Osteocyte (in vitro differentiated cells): ENCODE data around the gene TOPORS. TPM values are rescaled to one million over a fixed set of nuclear protein-coding genes. Genes with fewer than 3 reads are reported as not detected.

Experiments
- DNase-seq: peaks from one replicate; pipeline ENCODE4 v3.0.0; 2021; ENCODE audit warnings: mixed read lengths; ENCODE audit not compliant: unreplicated experiment; ENCODE audit errors: extremely low spot score
- H3K27ac Mint-ChIP-seq: one replicate; pipeline ENCODE4 v1.8.0; 2021; ENCODE audit warnings: mild to moderate bottlenecking, mixed read lengths; ENCODE audit not compliant: unreplicated experiment
- H3K27me3 Mint-ChIP-seq: one replicate; pipeline ENCODE4 v1.8.0; 2021; ENCODE audit warnings: mixed read lengths; ENCODE audit not compliant: unreplicated experiment
- H3K36me3 Mint-ChIP-seq: one replicate; pipeline ENCODE4 v1.8.0; 2021; ENCODE audit warnings: mixed read lengths; ENCODE audit not compliant: unreplicated experiment
- H3K4me1 Mint-ChIP-seq: one replicate; pipeline ENCODE4 v1.8.0; 2021; ENCODE audit warnings: mixed read lengths; ENCODE audit not compliant: unreplicated experiment
- H3K4me3 Mint-ChIP-seq: one replicate; pipeline ENCODE4 v1.8.0; 2021; ENCODE audit warnings: mild to moderate bottlenecking, moderate library complexity, mixed read lengths; ENCODE audit not compliant: unreplicated experiment
- H3K9me3 Mint-ChIP-seq: one replicate; pipeline ENCODE4 v1.8.0; 2021; ENCODE audit warnings: mixed read lengths; ENCODE audit not compliant: unreplicated experiment
- total RNA-seq: library from RNA; stranded (reverse); gene quantifications from 2 replicates; pipeline ENCODE4 v1.2.1, GENCODE V29; 2021
- TF ChIP-seq, protein P1 (sequence below): fragments of 200-600 bp; sonication (generic); IDR thresholded peaks from 2 replicates; pipeline ENCODE4 v1.5.0; 2021; ENCODE audit warnings: antibody characterized with exemption, mild to moderate bottlenecking, moderate library complexity

Gene TOPORS
- total RNA-seq, 1 donor from 2014 or later: 18.4 TPM

GRCh38 chr9:32573821-32574220 lies 21.4 kb upstream of the TOPORS start:
- Mint-ChIP-seq H3K4me1 (peaks cover 22% of the 10 kb centered on the region), H3K9me3 (no peaks in the 10 kb centered on the region), H3K27ac (peak overlapping the region; percentile 98), H3K4me3 (peak overlapping the region; percentile 95), H3K36me3 (no peaks in the 10 kb centered on the region), H3K27me3 (peaks cover 23% of the 10 kb centered on the region)
- TF ChIP-seq, protein P1, sequence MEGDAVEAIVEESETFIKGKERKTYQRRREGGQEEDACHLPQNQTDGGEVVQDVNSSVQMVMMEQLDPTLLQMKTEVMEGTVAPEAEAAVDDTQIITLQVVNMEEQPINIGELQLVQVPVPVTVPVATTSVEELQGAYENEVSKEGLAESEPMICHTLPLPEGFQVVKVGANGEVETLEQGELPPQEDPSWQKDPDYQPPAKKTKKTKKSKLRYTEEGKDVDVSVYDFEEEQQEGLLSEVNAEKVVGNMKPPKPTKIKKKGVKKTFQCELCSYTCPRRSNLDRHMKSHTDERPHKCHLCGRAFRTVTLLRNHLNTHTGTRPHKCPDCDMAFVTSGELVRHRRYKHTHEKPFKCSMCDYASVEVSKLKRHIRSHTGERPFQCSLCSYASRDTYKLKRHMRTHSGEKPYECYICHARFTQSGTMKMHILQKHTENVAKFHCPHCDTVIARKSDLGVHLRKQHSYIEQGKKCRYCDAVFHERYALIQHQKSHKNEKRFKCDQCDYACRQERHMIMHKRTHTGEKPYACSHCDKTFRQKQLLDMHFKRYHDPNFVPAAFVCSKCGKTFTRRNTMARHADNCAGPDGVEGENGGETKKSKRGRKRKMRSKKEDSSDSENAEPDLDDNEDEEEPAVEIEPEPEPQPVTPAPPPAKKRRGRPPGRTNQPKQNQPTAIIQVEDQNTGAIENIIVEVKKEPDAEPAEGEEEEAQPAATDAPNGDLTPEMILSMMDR: no peak
- DNase-seq: no peak

- no peaks in the 10 kb centered on the region for H3K9me3 Mint-ChIP-seq
- TF ChIP-seq, protein P1: no peak
- DNase-seq: peak; percentile 95
- peak within 1 kb of the TSS; percentile 98 for H3K27ac Mint-ChIP-seq
- peaks cover 19% of the 10 kb centered on the region for H3K27me3 Mint-ChIP-seq
- peaks cover 22% of the 10 kb centered on the region for H3K4me1 Mint-ChIP-seq
- H3K4me3 Mint-ChIP-seq: peak within 1 kb of the TSS; percentile 95
- H3K36me3 Mint-ChIP-seq: peaks cover 4% of the 10 kb centered on the region
These were observed 20.6 kb upstream of the TOPORS start, which contains the start of gene NDUFB6 for GRCh38 chr9:32572900-32573523. Gene NDUFB6 (minus strand): TSS chr9:32573159. CDS start chr9:32573060, 99 bp downstream.

- DNase-seq: no peak
- Mint-ChIP-seq H3K4me1 (peaks cover 22% of the 10 kb centered on the region), H3K36me3 (peaks cover 9% of the 10 kb centered on the region), H3K27ac (peak overlapping the region; percentile 98), H3K27me3 (peaks cover 12% of the 10 kb centered on the region), H3K4me3 (peak overlapping the region; percentile 95), H3K9me3 (no peaks in the 10 kb centered on the region)
- TF ChIP-seq, protein P1: peak; percentile 75
These were observed 19.8 kb upstream of the TOPORS start for GRCh38 chr9:32571969-32572899.

- Mint-ChIP-seq H3K9me3 (no peaks in the 10 kb centered on the region), H3K4me3 (no peak overlapping the region), H3K4me1 (peaks cover 22% of the 10 kb centered on the region)
These were observed 17.9 kb upstream of the TOPORS start for GRCh38 chr9:32570262-32570661.

More at GRCh38 chr9:32570262-32570661, 17.9 kb upstream of the TOPORS start:
- no peak overlapping the region for H3K27ac Mint-ChIP-seq
- DNase-seq: no peak
- H3K36me3 Mint-ChIP-seq: peaks cover 17% of the 10 kb centered on the region
- TF ChIP-seq, protein P1: no peak
- H3K27me3 Mint-ChIP-seq: no peaks in the 10 kb centered on the region
